DMS153 (cell line): Measurements from ENCODE around the gene FCN2.

Experiments
- DNase-seq: peaks from one replicate; lab custom pipeline; 2025; lab: John Stamatoyannopoulos, UW

FCN2 gene

GRCh38 chr9:134888603-134889190, 8.1 kb downstream of the FCN2 start:
- DNase-seq, result no peak

GRCh38 chr9:134889386-134890154, 9.0 kb downstream of the FCN2 start:
- no peak for DNase-seq

- no peak for DNase-seq
Measured at GRCh38 chr9:134890155-134890495, 9.5 kb downstream of the FCN2 start.

- no peak for DNase-seq
Measured at GRCh38 chr9:134891053-134891452, 10.4 kb downstream of the FCN2 start.

GRCh38 chr9:134891713-134892112, 11.1 kb downstream of the FCN2 start:
- no peak for DNase-seq

- DNase-seq, result no peak
Measured at GRCh38 chr9:134892221-134892620, 11.6 kb downstream of the FCN2 start.

GRCh38 chr9:134892820-134893420, 12.3 kb downstream of the FCN2 start:
- no peak for DNase-seq

GRCh38 chr9:134894136-134894860, 13.7 kb downstream of the FCN2 start:
- DNase-seq, result no peak

GRCh38 chr9:134895097-134895496, 14.5 kb downstream of the FCN2 start:
- no peak for DNase-seq

- DNase-seq, result no peak
Measured at GRCh38 chr9:134895567-134895907, 14.9 kb downstream of the FCN2 start.

GRCh38 chr9:134895908-134896833, 15.6 kb downstream of the FCN2 start:
- no peak for DNase-seq

GRCh38 chr9:134896834-134897583, 16.4 kb downstream of the FCN2 start:
- DNase-seq, result no peak

- no peak for DNase-seq
Measured at GRCh38 chr9:134897584-134898170, 17.1 kb downstream of the FCN2 start.

GRCh38 chr9:134898319-134898718, 17.7 kb downstream of the FCN2 start:
- DNase-seq, result no peak

GRCh38 chr9:134899168-134899567, 18.6 kb downstream of the FCN2 start:
- DNase-seq, result no peak

GRCh38 chr9:134899818-134900217, 19.2 kb downstream of the FCN2 start:
- no peak for DNase-seq

- DNase-seq, result no peak
Measured at GRCh38 chr9:134902936-134903335, 22.3 kb downstream of the FCN2 start.

GRCh38 chr9:134908524-134909309, 28.1 kb downstream of the FCN2 start:
- DNase-seq, result no peak

GRCh38 chr9:134909511-134910481, 29.2 kb downstream of the FCN2 start:
- DNase-seq, result no peak
